Endodermal cell (in vitro differentiated cells): ENCODE results near the gene PBX2. TPM values are rescaled to one million over a fixed set of nuclear protein-coding genes. Genes with fewer than 3 reads are reported as not detected.

Source experiments
- DNase-seq: peaks from one replicate; pipeline ENCODE4 v3.0.0-alpha.2; 2017
- H3K27ac ChIP-seq: 2 replicates; pipeline ENCODE4 v1.5.1; 2013; ENCODE audit warnings: mild to moderate bottlenecking, low read depth, low read length, moderate library complexity
- H3K27me3 ChIP-seq: 2 replicates; pipeline ENCODE4 v1.6.1; 2013; ENCODE audit warnings: mild to moderate bottlenecking, low read length, moderate library complexity; ENCODE audit not compliant: insufficient read depth, control insufficient read depth, poor library complexity, severe bottlenecking
- H3K36me3 ChIP-seq: 2 replicates; pipeline ENCODE4 v1.7.0; 2013; ENCODE audit warnings: mild to moderate bottlenecking, low read length, moderate library complexity; ENCODE audit not compliant: control insufficient read depth, insufficient read depth
- H3K4me1 ChIP-seq: one replicate; pipeline ENCODE4 v1.7.0; 2013; ENCODE audit warnings: low read length; ENCODE audit not compliant: control insufficient read depth, insufficient read depth
- H3K4me3 ChIP-seq: 2 replicates; pipeline ENCODE4 v1.5.1; 2013; ENCODE audit warnings: mild to moderate bottlenecking, low read length, moderate library complexity
- H3K9ac ChIP-seq: 2 replicates; pipeline ENCODE4 v1.6.1; 2013; ENCODE audit warnings: mild to moderate bottlenecking, low read length, moderate library complexity; ENCODE audit not compliant: poor library complexity, severe bottlenecking; ENCODE audit errors: extremely low read depth
- H3K9me3 ChIP-seq: 2 replicates; pipeline ENCODE4 v1.6.1; 2013; ENCODE audit warnings: mild to moderate bottlenecking, low read length, moderate library complexity; ENCODE audit not compliant: control insufficient read depth
- H3K27ac Mint-ChIP-seq: 2 replicates; pipeline ENCODE4 v1.8.0; 2020; ENCODE audit warnings: mixed read lengths
- H3K27me3 Mint-ChIP-seq: 2 replicates; pipeline ENCODE4 v1.8.0; 2021; ENCODE audit warnings: mild to moderate bottlenecking, mixed read lengths; ENCODE audit not compliant: insufficient read depth
- H3K36me3 Mint-ChIP-seq: 2 replicates; pipeline ENCODE4 v1.8.0; 2020; ENCODE audit warnings: low read depth, mixed read lengths
- H3K4me1 Mint-ChIP-seq: 2 replicates; pipeline ENCODE4 v1.8.0; 2020; ENCODE audit warnings: mixed read lengths
- H3K4me3 Mint-ChIP-seq: 2 replicates; pipeline ENCODE4 v1.8.0; 2020; ENCODE audit warnings: mild to moderate bottlenecking, moderate library complexity, mixed read lengths
- H3K9me3 Mint-ChIP-seq: 2 replicates; pipeline ENCODE4 v1.8.0; 2020; ENCODE audit warnings: mild to moderate bottlenecking, mixed read lengths
- WGBS, 2 experiments: methylation state at CpG; one replicate each; pipeline versions ENCODE4 v1.1.5 to v1.1.7; 2013; ENCODE audit warnings: missing lambda C conversion rate in 2 of 2, mixed read lengths in 1 of 2; ENCODE audit not compliant: insufficient coverage in 1 of 2, insufficient read length in 1 of 2; 5-methylcytosine and 5-hydroxymethylcytosine counted together
- total RNA-seq, 2 donors: library from RNA; stranded (reverse); fragmentation: NEBNext Ultra II Directional in 1 of 2; extraction: Animal tissue kit (Norgen Biotek cat#: 25700) in 1 of 2; gene quantifications; 2 replicates in 1 of 2; 3 replicates in 1 of 2; pipeline ENCODE4 v1.2.1, GENCODE V29; 2021
- TF ChIP-seq, protein P1 (sequence below): fragments of 200-600 bp; sonication (generic); conservative IDR thresholded peaks from 2 replicates; pipeline ENCODE4 v1.5.0; 2021; ENCODE audit warnings: antibody characterized with exemption, mild to moderate bottlenecking

PBX2 gene
- total RNA-seq, 2 donors from 2014 or later, result 246 to 263 TPM

DNA sequence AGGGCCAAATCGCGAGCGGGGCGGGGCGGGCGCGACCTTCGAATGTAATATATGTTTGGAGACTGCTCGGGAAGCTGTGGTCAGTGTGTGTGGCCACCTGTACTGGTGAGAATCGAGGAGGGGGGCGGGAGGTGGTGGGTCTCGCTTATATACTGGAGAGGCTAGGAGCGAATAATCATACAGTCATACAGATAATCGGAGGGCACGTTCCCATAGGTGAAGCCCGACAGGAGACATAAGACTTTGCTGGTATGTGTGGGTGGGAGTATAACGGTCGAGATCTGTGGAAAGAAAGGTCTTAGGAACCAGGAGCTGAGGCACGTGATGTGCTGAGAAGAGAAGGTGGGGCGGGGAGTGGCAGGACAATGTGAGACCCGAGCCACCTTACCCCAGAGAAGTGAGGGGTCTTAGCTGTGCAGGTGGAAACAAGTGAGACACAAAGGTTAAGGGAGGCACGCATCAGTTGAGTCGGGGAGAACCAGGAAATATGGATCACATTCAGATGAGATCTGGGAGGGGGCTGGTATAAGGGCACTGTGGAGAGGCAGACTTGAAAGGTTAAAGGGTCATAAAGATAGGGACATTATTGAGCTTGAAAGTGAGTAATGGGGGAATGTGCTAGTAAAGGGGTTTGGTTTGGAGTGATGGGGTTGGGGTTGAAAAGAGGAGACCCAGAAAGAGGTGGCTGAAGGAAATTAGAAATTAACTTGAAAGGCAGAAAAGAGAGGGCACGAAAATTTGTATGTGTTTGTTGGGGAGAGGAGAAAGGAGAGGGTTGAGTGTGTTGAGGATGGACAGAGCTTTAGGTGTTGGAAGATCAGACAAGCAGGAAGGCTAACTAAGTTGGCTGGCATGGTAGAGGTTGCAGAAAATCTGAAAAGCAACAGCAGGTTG, 11.2 kb downstream of the PBX2 start:
- H3K36me3 Mint-ChIP-seq, result peaks cover 31% of the 10 kb centered on the region
- Histone ChIP-seq H3K4me3 (peak overlapping the region; percentile 97), H3K9me3 (no peaks in the 10 kb centered on the region), H3K9ac (peak overlapping the region; percentile 64), H3K36me3 (peaks cover 16% of the 10 kb centered on the region), H3K27me3 (no peaks in the 10 kb centered on the region), H3K4me1 (no peaks in the 10 kb centered on the region), H3K27ac (no peak overlapping the region)
- H3K9me3 Mint-ChIP-seq, result no peaks in the 10 kb centered on the region
- WGBS, 2 experiments, result 5 to 16% methylated on average over 7 to 24 of the region's 24 CpGs
- TF ChIP-seq, protein P1, sequence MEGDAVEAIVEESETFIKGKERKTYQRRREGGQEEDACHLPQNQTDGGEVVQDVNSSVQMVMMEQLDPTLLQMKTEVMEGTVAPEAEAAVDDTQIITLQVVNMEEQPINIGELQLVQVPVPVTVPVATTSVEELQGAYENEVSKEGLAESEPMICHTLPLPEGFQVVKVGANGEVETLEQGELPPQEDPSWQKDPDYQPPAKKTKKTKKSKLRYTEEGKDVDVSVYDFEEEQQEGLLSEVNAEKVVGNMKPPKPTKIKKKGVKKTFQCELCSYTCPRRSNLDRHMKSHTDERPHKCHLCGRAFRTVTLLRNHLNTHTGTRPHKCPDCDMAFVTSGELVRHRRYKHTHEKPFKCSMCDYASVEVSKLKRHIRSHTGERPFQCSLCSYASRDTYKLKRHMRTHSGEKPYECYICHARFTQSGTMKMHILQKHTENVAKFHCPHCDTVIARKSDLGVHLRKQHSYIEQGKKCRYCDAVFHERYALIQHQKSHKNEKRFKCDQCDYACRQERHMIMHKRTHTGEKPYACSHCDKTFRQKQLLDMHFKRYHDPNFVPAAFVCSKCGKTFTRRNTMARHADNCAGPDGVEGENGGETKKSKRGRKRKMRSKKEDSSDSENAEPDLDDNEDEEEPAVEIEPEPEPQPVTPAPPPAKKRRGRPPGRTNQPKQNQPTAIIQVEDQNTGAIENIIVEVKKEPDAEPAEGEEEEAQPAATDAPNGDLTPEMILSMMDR, result no peak
- H3K27me3 Mint-ChIP-seq, result no peaks in the 10 kb centered on the region
- peak overlapping the region; percentile 78 for H3K4me3 Mint-ChIP-seq
- peaks cover 40% of the 10 kb centered on the region for H3K4me1 Mint-ChIP-seq
- peak; percentile 68 for DNase-seq
- peak overlapping the region; percentile 98 for H3K27ac Mint-ChIP-seq

DNA sequence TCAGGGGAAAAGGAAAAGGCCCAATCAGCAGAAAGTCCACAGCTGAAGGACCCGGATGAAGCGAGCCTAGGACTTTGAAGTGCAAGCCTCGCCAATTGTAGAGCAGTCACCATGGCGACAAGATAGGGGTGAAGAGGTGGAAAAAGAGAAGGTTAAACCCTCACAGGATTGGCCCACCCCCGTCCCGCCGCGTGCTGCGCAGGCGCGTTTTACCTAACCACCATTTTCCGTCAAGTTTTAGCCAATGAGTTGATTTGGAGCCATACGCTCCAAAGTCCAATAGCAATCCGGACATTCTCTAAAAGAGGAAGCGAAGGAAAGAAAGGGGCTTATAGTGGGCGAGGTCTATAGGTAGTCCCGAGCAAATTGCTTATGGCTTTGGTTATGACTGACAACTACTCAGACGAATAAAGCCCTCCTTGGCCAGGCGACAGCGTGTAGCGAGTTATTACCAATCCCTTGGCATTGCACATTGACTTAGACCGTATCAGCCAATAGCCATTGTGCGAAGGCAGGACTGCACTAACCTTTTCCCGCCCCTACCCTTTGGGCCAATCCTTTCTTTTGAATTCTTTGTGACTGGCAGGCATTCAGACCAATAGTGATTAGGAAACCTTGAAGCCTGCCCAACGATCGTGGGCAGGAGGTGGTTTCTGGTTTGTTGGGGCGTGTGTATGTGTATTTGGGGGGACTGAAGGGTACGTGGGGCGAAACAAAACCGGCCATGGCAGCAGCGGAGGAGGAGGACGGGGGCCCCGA, 12.0 kb downstream of the PBX2 start, which contains the start of gene RNF5:
Gene RNF5, plus strand, starts transcription at position 618 of the 759 bp plus-strand sequence. Its CDS starts 107 bp downstream, at position 725.
- Mint-ChIP-seq H3K4me1 (peaks cover 47% of the 10 kb centered on the region), H3K36me3 (peaks cover 29% of the 10 kb centered on the region)

More for the DNA sequence above, 12.0 kb downstream of the PBX2 start, which contains the start of gene RNF5:
- no peaks in the 10 kb centered on the region for H3K9me3 Mint-ChIP-seq
- 0% methylated on average over 16 to 33 of the region's 33 CpGs for WGBS, 2 experiments
- H3K27me3 Mint-ChIP-seq, result no peaks in the 10 kb centered on the region
- H3K27me3 ChIP-seq, result no peaks in the 10 kb centered on the region
- peak; percentile 99 for DNase-seq
- H3K4me3 ChIP-seq, result peak within 1 kb of the TSS; percentile 97
- peak within 1 kb of the TSS; percentile 78 for H3K4me3 Mint-ChIP-seq
- TF ChIP-seq, protein P1, result no peak
- peak within 1 kb of the TSS; percentile 84 for H3K9ac ChIP-seq
- no peaks in the 10 kb centered on the region for H3K9me3 ChIP-seq
- H3K4me1 ChIP-seq, result no peaks in the 10 kb centered on the region
- H3K27ac Mint-ChIP-seq, result peak within 1 kb of the TSS; percentile 98
- H3K36me3 ChIP-seq, result peaks cover 20% of the 10 kb centered on the region
- H3K27ac ChIP-seq, result peak within 1 kb of the TSS; percentile 98
